ENCODE results near the gene CLASRP. TPM values are rescaled to one million over a fixed set of nuclear protein-coding genes. Genes with fewer than 3 reads are reported as not detected.

The CLASRP gene
- total RNA-seq, 1 experiment from 2014 or later = 87.1 TPM

GRCh38 chr19:45070861-45071544 is 32.2 kb downstream of the CLASRP start:
- no peak overlapping the region for H3K23ac ChIP-seq (ENCODE audit: insufficient read length, low read depth, low read length)
- H3K4ac ChIP-seq (ENCODE audit: low read depth, low read length) = no peak overlapping the region
- H3K9me3 ChIP-seq (ENCODE audit: control insufficient read depth, low read depth, low read length) = no peaks in the 10 kb centered on the region
- whole genome bisulfite sequencing (ENCODE audit: extremely low coverage, insufficient read length, low lambda C conversion rate) = no CpG with 5 or more reads among the region's 19 CpGs
- H3T11ph ChIP-seq (ENCODE audit: low read length) = no peak overlapping the region
- H3K4me2 ChIP-seq (ENCODE audit: insufficient read depth, insufficient read length, low read length) = no peak overlapping the region
- H3K27ac Mint-ChIP-seq = peak overlapping the region; percentile 52 to 72 (median 68); a peak in 2 of 7 replicates
- no peak for DNase-seq
- H2BK12ac ChIP-seq (ENCODE audit: insufficient read length, low read depth, low read length) = no peak overlapping the region
- no peaks in the 10 kb centered on the region for H3K27me3 Mint-ChIP-seq (ENCODE audit: low read depth)
- no peak overlapping the region for H4K5ac ChIP-seq (ENCODE audit: insufficient read length, low read depth, low read length)
- no peak overlapping the region for H4K8ac ChIP-seq (replicated peaks; ENCODE audit: insufficient read length, low read depth, low read length)
- H4K91ac ChIP-seq (ENCODE audit: insufficient read length, low read depth, low read length) = no peak overlapping the region
- peaks cover 16% of the 10 kb centered on the region for H3K23me2 ChIP-seq (ENCODE audit: insufficient read length, low read depth, low read length, poor library complexity, severe bottlenecking)
- no peak overlapping the region for H3K18ac ChIP-seq (ENCODE audit: insufficient read length, low read depth, low read length)
- no peaks in the 10 kb centered on the region for H3K79me1 ChIP-seq (ENCODE audit: insufficient read depth, low read depth, low read length, poor library complexity, severe bottlenecking)
- H3K9ac ChIP-seq (ENCODE audit: extremely low read depth, insufficient read length, low read length) = no peak overlapping the region
- H2AK5ac ChIP-seq (ENCODE audit: insufficient read length, low read length) = no peak overlapping the region
- no peaks in the 10 kb centered on the region for H3K27me3 ChIP-seq (ENCODE audit: insufficient read depth, low read length)
- H3K27ac ChIP-seq (ENCODE audit: insufficient read length, low read depth, low read length) = no peak overlapping the region
- peaks cover 28 to 54% (median 48%) of the 10 kb centered on the region in 3 experiments for H3K36me3 Mint-ChIP-seq (ENCODE audit: insufficient read depth in 1 of 3, low read depth in 3 of 3)
- no peak for TF ChIP-seq CTCF (conservative IDR thresholded peaks at IDR 0.05)
- H2BK120ac ChIP-seq (ENCODE audit: low read depth, low read length, poor library complexity, severe bottlenecking) = no peak overlapping the region
- no peak overlapping the region for H2BK15ac ChIP-seq (ENCODE audit: low read depth, low read length)
- no peak overlapping the region for H2BK5ac ChIP-seq (ENCODE audit: insufficient read length, low read length)
- no peak overlapping the region for H2BK20ac ChIP-seq (ENCODE audit: low read depth, low read length, poor library complexity, severe bottlenecking)
- H4K20me1 ChIP-seq (ENCODE audit: control insufficient read depth, insufficient read depth, insufficient read length) = no peaks in the 10 kb centered on the region
- no peaks in the 10 kb centered on the region for H3K9me3 Mint-ChIP-seq
- H3K4me1 ChIP-seq (ENCODE audit: insufficient read depth, low read length) = peaks cover 3% of the 10 kb centered on the region; the same call in 1 of the 2 replicates
- H3K56ac ChIP-seq (ENCODE audit: insufficient read length, low read depth, low read length) = no peak overlapping the region
- H3K14ac ChIP-seq (ENCODE audit: insufficient read depth, low read length) = no peak overlapping the region
- peaks cover 13 to 23% of the 10 kb centered on the region in 2 experiments for H3K4me1 Mint-ChIP-seq
- no peak overlapping the region for H3K4me3 Mint-ChIP-seq
- H2AFZ ChIP-seq (ENCODE audit: low read length) = no peak overlapping the region
- H3K79me2 ChIP-seq (ENCODE audit: insufficient read depth, low read length) = peaks cover 2% of the 10 kb centered on the region; the same call in 1 of the 2 replicates
